ENCODE data around the gene CHTOP. TPM values are rescaled to one million over a fixed set of nuclear protein-coding genes. Genes with fewer than 3 reads are reported as not detected.
A peak's percentile ranks its signal among the peaks of the same experiment; 100 is the strongest.
"Not testable (repeated sequence)": the region's sequence is repeated elsewhere in the genome, so short reads cannot be mapped to it uniquely, and the experiment has no call there.

Gene CHTOP
- total RNA-seq, result 61.0 TPM
- 111 TPM for polyA plus RNA-seq
- long read RNA-seq, donor 1, partial matches to known transcripts, result 0 of 3 reads
- long read RNA-seq, donor 1, other reads (novel, unspliced or antisense), result 0 of 3 reads
- long read RNA-seq, donor 2, transcript CHTOP-204 (6 exons, 2,096 nt), result minor isoform, 24 of 92 reads
- long read RNA-seq, donor 2, transcript CHTOP-203 (6 exons, 2,165 nt), result major isoform, 36 of 92 reads
- long read RNA-seq, donor 2, partial matches to known transcripts, result 31 of 92 reads
- long read RNA-seq, donor 2, other reads (novel, unspliced or antisense), result 0 of 92 reads
- long read RNA-seq, donor 3, transcript CHTOP-204 (6 exons, 2,096 nt), result minor isoform, 30 of 136 reads
- long read RNA-seq, donor 3, transcript CHTOP-203 (6 exons, 2,165 nt), result major isoform, 43 of 136 reads
- long read RNA-seq, donor 3, partial matches to known transcripts, result 52 of 136 reads
- long read RNA-seq, donor 3, other reads (novel, unspliced or antisense), result 5 of 136 reads
- long read RNA-seq, donor 4, transcript CHTOP-203 (6 exons, 2,165 nt), result major isoform, 8 of 35 reads
- long read RNA-seq, donor 4, transcript CHTOP-204 (6 exons, 2,096 nt), result minor isoform, 7 of 35 reads
- long read RNA-seq, donor 4, partial matches to known transcripts, result 20 of 35 reads
- long read RNA-seq, donor 4, other reads (novel, unspliced or antisense), result 0 of 35 reads
- long read RNA-seq, donor 5, transcript CHTOP-204 (6 exons, 2,096 nt), result minor isoform, 23 of 120 reads
- long read RNA-seq, donor 5, transcript CHTOP-203 (6 exons, 2,165 nt), result major isoform, 41 of 120 reads
- long read RNA-seq, donor 5, partial matches to known transcripts, result 48 of 120 reads
- long read RNA-seq, donor 5, other reads (novel, unspliced or antisense), result 7 of 120 reads
- long read RNA-seq, donor 6, transcript CHTOP-203 (6 exons, 2,165 nt), result major isoform, 18 of 44 reads
- long read RNA-seq, donor 6, transcript CHTOP-204 (6 exons, 2,096 nt), result minor isoform, 12 of 44 reads
- long read RNA-seq, donor 6, partial matches to known transcripts, result 13 of 44 reads
- long read RNA-seq, donor 6, other reads (novel, unspliced or antisense), result 0 of 44 reads
- long read RNA-seq, donor 7, transcript CHTOP-203 (6 exons, 2,165 nt), result major isoform, 17 of 438 reads
- long read RNA-seq, donor 7, transcript CHTOP-204 (6 exons, 2,096 nt), result minor isoform, 10 of 438 reads
- long read RNA-seq, donor 7, partial matches to known transcripts, result 169 of 438 reads
- long read RNA-seq, donor 7, other reads (novel, unspliced or antisense), result 241 of 438 reads
- long read RNA-seq, donor 8, transcript CHTOP-204 (6 exons, 2,096 nt), result minor isoform, 5 of 16 reads
- long read RNA-seq, donor 8, transcript CHTOP-203 (6 exons, 2,165 nt), result major isoform, 10 of 16 reads
- long read RNA-seq, donor 8, partial matches to known transcripts, result 0 of 16 reads
- long read RNA-seq, donor 8, other reads (novel, unspliced or antisense), result 0 of 16 reads
- long read RNA-seq, donor 9, transcript CHTOP-203 (6 exons, 2,165 nt), result major isoform, 14 of 68 reads
- long read RNA-seq, donor 9, transcript CHTOP-204 (6 exons, 2,096 nt), result minor isoform, 11 of 68 reads
- long read RNA-seq, donor 9, partial matches to known transcripts, result 41 of 68 reads
- long read RNA-seq, donor 9, other reads (novel, unspliced or antisense), result 0 of 68 reads
- long read RNA-seq, donor 10, transcript CHTOP-203 (6 exons, 2,165 nt), result major isoform, 20 of 43 reads
- long read RNA-seq, donor 10, transcript CHTOP-204 (6 exons, 2,096 nt), result minor isoform, 8 of 43 reads
- long read RNA-seq, donor 10, partial matches to known transcripts, result 12 of 43 reads
- long read RNA-seq, donor 10, other reads (novel, unspliced or antisense), result 0 of 43 reads

- peak within 1 kb of the TSS; percentile 100 for H3K27ac ChIP-seq (ENCODE audit: low read depth in 1 of 2, low read length in 1 of 2)
- H3K4me3 ChIP-seq (ENCODE audit: low read length in 2 of 2), result peak within 1 kb of the TSS; percentile 98 to 100
- H3K4me1 ChIP-seq (ENCODE audit: control insufficient read depth in 2 of 2, insufficient read depth in 2 of 2, low read length in 2 of 2), result peaks cover 14 to 28% of the 10 kb centered on the region in 2 donors
- H3K36me3 ChIP-seq (ENCODE audit: control insufficient read depth in 2 of 2, insufficient read depth in 2 of 2, low read length in 1 of 2), result peaks cover 26 to 34% of the 10 kb centered on the region in 2 donors
- peak; percentile 94 to 99 (median 98) for DNase-seq (ENCODE audit: low read depth in 6 of 9, low spot score in 9 of 9)
- H3K9me3 ChIP-seq (ENCODE audit: control insufficient read depth in 2 of 2, insufficient read depth in 1 of 2, low read length in 1 of 2), result peaks cover 0 to 6% of the 10 kb centered on the region in 2 donors
- no peaks in the 10 kb centered on the region for H3K27me3 ChIP-seq (ENCODE audit: control insufficient read depth in 2 of 2, insufficient read depth in 1 of 2, low read length in 1 of 2)
- 4% methylated on average over 65 of the region's 65 CpGs for WGBS
Observed at GRCh38 chr1:153633754-153634665, at the start of gene CHTOP. Gene CHTOP, plus strand, starts transcription at chr1:153634066. Its CDS starts 2,523 bp downstream, at chr1:153636589.

- H3K4me1 ChIP-seq (ENCODE audit: control insufficient read depth in 2 of 2, insufficient read depth in 2 of 2, low read length in 2 of 2), result no peaks in the 10 kb centered on the region
- H3K36me3 ChIP-seq (ENCODE audit: control insufficient read depth in 2 of 2, insufficient read depth in 2 of 2, low read length in 1 of 2), result no peaks in the 10 kb centered on the region
- no peak overlapping the region for H3K4me3 ChIP-seq (ENCODE audit: low read length in 2 of 2)
- no peak overlapping the region for H3K27ac ChIP-seq (ENCODE audit: low read depth in 1 of 2, low read length in 1 of 2)
- WGBS, result 98% methylated on average over 1 of the region's 1 CpG
- no peak for DNase-seq (ENCODE audit: low read depth in 6 of 9, low spot score in 9 of 9)
- H3K27me3 ChIP-seq (ENCODE audit: control insufficient read depth in 2 of 2, insufficient read depth in 1 of 2, low read length in 1 of 2), result no peaks in the 10 kb centered on the region
- H3K9me3 ChIP-seq (ENCODE audit: control insufficient read depth in 2 of 2, insufficient read depth in 1 of 2, low read length in 1 of 2), result no peaks in the 10 kb centered on the region
Observed at GRCh38 chr1:153585006-153585405, 48.9 kb upstream of the CHTOP start.

- H3K27ac ChIP-seq (ENCODE audit: low read depth in 1 of 2, low read length in 1 of 2), result no peak overlapping the region
- no peaks in the 10 kb centered on the region for H3K27me3 ChIP-seq (ENCODE audit: control insufficient read depth in 2 of 2, insufficient read depth in 1 of 2, low read length in 1 of 2)
- H3K4me1 ChIP-seq (ENCODE audit: control insufficient read depth in 2 of 2, insufficient read depth in 2 of 2, low read length in 2 of 2), result no peaks in the 10 kb centered on the region
- no peaks in the 10 kb centered on the region for H3K9me3 ChIP-seq (ENCODE audit: control insufficient read depth in 2 of 2, insufficient read depth in 1 of 2, low read length in 1 of 2)
- H3K36me3 ChIP-seq (ENCODE audit: control insufficient read depth in 2 of 2, insufficient read depth in 2 of 2, low read length in 1 of 2), result no peaks in the 10 kb centered on the region
- DNase-seq (ENCODE audit: low read depth in 6 of 9, low spot score in 9 of 9), result no peak
- 88% methylated on average over 1 of the region's 1 CpG for WGBS
- no peak overlapping the region for H3K4me3 ChIP-seq (ENCODE audit: low read length in 2 of 2)
Observed at GRCh38 chr1:153586347-153586746, 47.5 kb upstream of the CHTOP start.

- H3K27me3 ChIP-seq (ENCODE audit: control insufficient read depth in 2 of 2, insufficient read depth in 1 of 2, low read length in 1 of 2), result no peaks in the 10 kb centered on the region
- H3K27ac ChIP-seq (ENCODE audit: low read depth in 1 of 2, low read length in 1 of 2), result no peak overlapping the region
- H3K4me1 ChIP-seq (ENCODE audit: control insufficient read depth in 2 of 2, insufficient read depth in 2 of 2, low read length in 2 of 2), result no peaks in the 10 kb centered on the region
- no peaks in the 10 kb centered on the region for H3K36me3 ChIP-seq (ENCODE audit: control insufficient read depth in 2 of 2, insufficient read depth in 2 of 2, low read length in 1 of 2)
- no peak for DNase-seq (ENCODE audit: low read depth in 6 of 9, low spot score in 9 of 9)
- H3K4me3 ChIP-seq (ENCODE audit: low read length in 2 of 2), result no peak overlapping the region
- WGBS, result 90% methylated on average over 5 of the region's 5 CpGs
- H3K9me3 ChIP-seq (ENCODE audit: control insufficient read depth in 2 of 2, insufficient read depth in 1 of 2, low read length in 1 of 2), result no peaks in the 10 kb centered on the region
Observed at GRCh38 chr1:153587314-153587713, 46.6 kb upstream of the CHTOP start.

GRCh38 chr1:153588033-153588432 lies 45.8 kb upstream of the CHTOP start:
- H3K27ac ChIP-seq (ENCODE audit: low read depth in 1 of 2, low read length in 1 of 2), result not testable (repeated sequence)

GRCh38 chr1:153588482-153588881 lies 45.4 kb upstream of the CHTOP start:
- 98% methylated on average over 2 of the region's 2 CpGs for WGBS

More at GRCh38 chr1:153588033-153588432, 45.8 kb upstream of the CHTOP start:
- 97% methylated on average over 10 of the region's 10 CpGs for WGBS
- not testable (repeated sequence) for H3K4me1 ChIP-seq (ENCODE audit: control insufficient read depth in 2 of 2, insufficient read depth in 2 of 2, low read length in 2 of 2); H3K27me3 ChIP-seq (ENCODE audit: control insufficient read depth in 2 of 2, insufficient read depth in 1 of 2, low read length in 1 of 2); DNase-seq (ENCODE audit: low read depth in 6 of 9, low spot score in 9 of 9); H3K4me3 ChIP-seq (ENCODE audit: low read length in 2 of 2); H3K9me3 ChIP-seq (ENCODE audit: control insufficient read depth in 2 of 2, insufficient read depth in 1 of 2, low read length in 1 of 2); H3K36me3 ChIP-seq (ENCODE audit: control insufficient read depth in 2 of 2, insufficient read depth in 2 of 2, low read length in 1 of 2)

GRCh38 chr1:153592748-153593147 lies 41.1 kb upstream of the CHTOP start:
- Histone ChIP-seq H3K4me1 (ENCODE audit: control insufficient read depth in 2 of 2, insufficient read depth in 2 of 2, low read length in 2 of 2) (peaks cover 6 to 12% of the 10 kb centered on the region in 2 donors), H3K9me3 (ENCODE audit: control insufficient read depth in 2 of 2, insufficient read depth in 1 of 2, low read length in 1 of 2) (no peaks in the 10 kb centered on the region), H3K27ac (ENCODE audit: low read depth in 1 of 2, low read length in 1 of 2) (no peak overlapping the region), H3K27me3 (ENCODE audit: control insufficient read depth in 2 of 2, insufficient read depth in 1 of 2, low read length in 1 of 2) (no peaks in the 10 kb centered on the region), H3K36me3 (ENCODE audit: control insufficient read depth in 2 of 2, insufficient read depth in 2 of 2, low read length in 1 of 2) (no peaks in the 10 kb centered on the region), H3K4me3 (ENCODE audit: low read length in 2 of 2) (no peak overlapping the region)
- DNase-seq (ENCODE audit: low read depth in 6 of 9, low spot score in 9 of 9), result no peak
- WGBS, result 89% methylated on average over 4 of the region's 4 CpGs

More at GRCh38 chr1:153588482-153588881, 45.4 kb upstream of the CHTOP start:
- no peaks in the 10 kb centered on the region for H3K4me1 ChIP-seq (ENCODE audit: control insufficient read depth in 2 of 2, insufficient read depth in 2 of 2, low read length in 2 of 2)
- H3K27me3 ChIP-seq (ENCODE audit: control insufficient read depth in 2 of 2, insufficient read depth in 1 of 2, low read length in 1 of 2), result no peaks in the 10 kb centered on the region
- no peak overlapping the region for H3K4me3 ChIP-seq (ENCODE audit: low read length in 2 of 2)
- H3K9me3 ChIP-seq (ENCODE audit: control insufficient read depth in 2 of 2, insufficient read depth in 1 of 2, low read length in 1 of 2), result no peaks in the 10 kb centered on the region
- no peak overlapping the region for H3K27ac ChIP-seq (ENCODE audit: low read depth in 1 of 2, low read length in 1 of 2)
- H3K36me3 ChIP-seq (ENCODE audit: control insufficient read depth in 2 of 2, insufficient read depth in 2 of 2, low read length in 1 of 2), result no peaks in the 10 kb centered on the region
- DNase-seq (ENCODE audit: low read depth in 6 of 9, low spot score in 9 of 9), result no peak

Measured in thymus (tissue), 14 donors.